ENCODE data around the gene SLC46A2. TPM values are rescaled to one million over a fixed set of nuclear protein-coding genes. Genes with fewer than 3 reads are reported as not detected.

The SLC46A2 gene
- total RNA-seq, 4 donors from 2014 or later: 0.27 TPM; not detected in 3

GRCh38 chr9:112921549-112921948 is 30.9 kb upstream of the SLC46A2 start:
- TF ChIP-seq POLR2A (IDR thresholded peaks at IDR 0.05) (no peak), CTCF (IDR thresholded peaks at IDR 0.05) (peak in 4 of 6 experiments; percentile 22 to 35 (median 24))
- Histone ChIP-seq H3K27ac (no peak overlapping the region), H3K36me3 (no peaks in the 10 kb centered on the region), H3K9me3 (no peaks in the 10 kb centered on the region), H3K4me3 (replicated peaks in 1 of 3) (no peak overlapping the region), H3K27me3 (no peaks in the 10 kb centered on the region), H3K4me1 (no peaks in the 10 kb centered on the region)
- intact Hi-C loops (cut with DNase I): no loop called here
- 14 to 18% methylated on average over 3 of the region's 3 CpGs for WGBS, 2 donors
- DNase-seq: no peak

GRCh38 chr9:112917987-112918362 is 27.3 kb upstream of the SLC46A2 start:
- no peaks in the 10 kb centered on the region for H3K36me3 ChIP-seq
- H3K4me3 ChIP-seq (replicated peaks in 1 of 3): no peak overlapping the region
- intact Hi-C loops (cut with DNase I): no loop called here
- H3K4me1 ChIP-seq: peaks cover 0 to 3% of the 10 kb centered on the region in 2 donors
- no peak for DNase-seq
- H3K9me3 ChIP-seq: no peaks in the 10 kb centered on the region
- WGBS, 2 donors: 71 to 86% methylated on average over 1 of the region's 1 CpG
- no peaks in the 10 kb centered on the region for H3K27me3 ChIP-seq
- no peak overlapping the region for H3K27ac ChIP-seq
- TF ChIP-seq POLR2A (IDR thresholded peaks at IDR 0.05): no peak
- no peak for TF ChIP-seq CTCF (IDR thresholded peaks at IDR 0.05)

DNA sequence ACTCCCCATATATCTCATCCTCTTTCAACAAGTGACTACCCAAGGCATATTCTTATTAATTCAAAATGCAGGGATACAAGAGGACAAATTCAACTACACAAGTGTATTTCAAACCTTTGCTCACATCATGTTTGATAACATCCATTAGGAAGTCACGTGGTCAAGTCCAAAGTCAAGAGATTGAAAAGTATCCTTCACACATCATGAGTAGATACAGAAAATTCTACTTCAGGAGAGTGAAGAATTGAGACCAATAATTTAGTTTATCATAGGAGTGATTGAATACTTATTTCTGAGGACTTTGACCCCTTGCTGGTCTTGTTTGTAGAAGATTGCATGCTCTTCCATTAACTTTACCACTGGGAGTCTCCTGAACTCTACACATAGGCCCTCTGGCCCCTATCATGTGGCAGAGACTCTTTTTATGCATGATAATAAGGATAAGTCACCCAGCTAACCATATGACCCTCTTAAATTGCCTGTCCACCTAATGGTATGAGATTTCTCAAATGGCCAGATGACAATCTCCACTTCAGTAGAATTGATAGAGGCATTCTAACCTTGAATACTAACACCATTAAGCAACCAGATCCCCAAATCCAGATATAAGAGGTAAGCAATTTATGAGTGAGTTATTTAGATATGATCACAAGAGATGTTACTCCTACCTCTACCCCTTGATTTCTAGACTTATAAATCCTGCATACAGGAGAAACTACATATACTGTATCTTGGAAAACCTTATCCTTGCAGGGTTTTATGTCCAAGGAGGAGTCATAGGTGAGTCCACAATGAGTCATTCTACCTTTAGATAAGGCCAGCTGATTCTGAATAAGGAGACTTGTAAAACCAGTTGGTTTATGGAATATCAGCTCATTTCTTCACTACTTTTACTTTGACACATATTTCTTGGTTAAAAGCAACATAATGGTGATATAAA is 26.6 kb upstream of the SLC46A2 start:
- intact Hi-C loops (cut with DNase I): no loop called here
- WGBS, 2 donors: 56 to 59% methylated on average over 1 of the region's 1 CpG

GRCh38 chr9:112914524-112914923 is 23.8 kb upstream of the SLC46A2 start:
- no peaks in the 10 kb centered on the region for H3K9me3 ChIP-seq
- TF ChIP-seq POLR2A (IDR thresholded peaks at IDR 0.05) (no peak), CTCF (IDR thresholded peaks at IDR 0.05) (no peak)
- H3K36me3 ChIP-seq: no peaks in the 10 kb centered on the region
- no peaks in the 10 kb centered on the region for H3K27me3 ChIP-seq
- intact Hi-C loops (cut with DNase I): no loop called here
- no peak overlapping the region for H3K27ac ChIP-seq
- peaks cover 0 to 7% of the 10 kb centered on the region in 2 donors for H3K4me1 ChIP-seq
- DNase-seq: no peak
- H3K4me3 ChIP-seq (replicated peaks in 1 of 3): no peak overlapping the region
- 34 to 49% methylated on average over 2 of the region's 2 CpGs for WGBS, 2 donors

More for the DNA sequence above, 26.6 kb upstream of the SLC46A2 start:
- no peak overlapping the region for H3K4me3 ChIP-seq (replicated peaks in 1 of 3)
- H3K4me1 ChIP-seq: peaks cover 0 to 4% of the 10 kb centered on the region in 2 donors
- no peak for DNase-seq
- H3K9me3 ChIP-seq: no peaks in the 10 kb centered on the region
- TF ChIP-seq CTCF (IDR thresholded peaks at IDR 0.05): no peak
- no peak for TF ChIP-seq POLR2A (IDR thresholded peaks at IDR 0.05)
- no peaks in the 10 kb centered on the region for H3K36me3 ChIP-seq
- no peak overlapping the region for H3K27ac ChIP-seq
- no peaks in the 10 kb centered on the region for H3K27me3 ChIP-seq

DNA sequence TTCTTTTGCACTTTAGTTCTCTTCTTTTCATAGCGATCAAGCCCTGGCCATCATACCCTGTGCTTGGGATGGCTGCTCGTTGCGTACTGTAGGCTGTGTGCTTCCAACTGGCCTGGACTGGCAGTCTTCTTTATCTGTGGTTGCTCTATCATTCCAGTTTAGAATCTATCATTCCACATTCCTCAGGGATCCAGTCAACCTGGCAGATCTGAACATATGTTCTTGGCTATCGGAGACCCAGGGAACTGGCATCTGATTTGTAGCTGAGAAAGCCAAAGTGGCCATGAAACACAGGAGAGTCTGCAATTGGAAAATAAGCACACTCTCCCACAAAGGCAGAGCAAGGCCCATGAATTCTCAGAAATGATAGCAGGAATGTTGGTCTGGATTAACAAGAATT is 22.6 kb upstream of the SLC46A2 start:
- H3K27ac ChIP-seq: no peak overlapping the region
- no peak overlapping the region for H3K4me3 ChIP-seq (replicated peaks in 1 of 3)
- H3K36me3 ChIP-seq: no peaks in the 10 kb centered on the region
- peaks cover 0 to 7% of the 10 kb centered on the region in 2 donors for H3K4me1 ChIP-seq
- no peak for DNase-seq
- TF ChIP-seq POLR2A (IDR thresholded peaks at IDR 0.05): no peak
- TF ChIP-seq CTCF (IDR thresholded peaks at IDR 0.05): no peak
- no peaks in the 10 kb centered on the region for H3K27me3 ChIP-seq
- 90 to 98% methylated on average over 4 of the region's 4 CpGs for WGBS, 2 donors
- H3K9me3 ChIP-seq: no peaks in the 10 kb centered on the region
- intact Hi-C loops (cut with DNase I): no loop called here
